IPS DF 6.9 (cell line): Measurements from ENCODE around the gene RMND1.

Experiments
- DNase-seq: peaks from one replicate; pipeline ENCODE4 v3.0.0-alpha.2; 2013; ENCODE audit warnings: low read depth, low spot score
- H3K27ac ChIP-seq: one replicate; pipeline ENCODE4 v1.5.1; 2013; ENCODE audit warnings: low read length, control low read depth
- H3K27me3 ChIP-seq: 2 replicates; pipeline ENCODE4 v1.6.1; 2013; ENCODE audit warnings: mild to moderate bottlenecking, low read length; ENCODE audit not compliant: control insufficient read depth, insufficient read depth
- H3K36me3 ChIP-seq: 2 replicates; pipeline ENCODE4 v1.6.1; 2013; ENCODE audit warnings: low read length; ENCODE audit not compliant: control insufficient read depth, insufficient read depth
- H3K4me1 ChIP-seq: 2 replicates; pipeline ENCODE4 v1.6.1; 2013; ENCODE audit warnings: low read length; ENCODE audit not compliant: control insufficient read depth, insufficient read depth
- H3K4me3 ChIP-seq: 2 replicates; pipeline ENCODE4 v1.5.1; 2013; ENCODE audit warnings: mild to moderate bottlenecking, low read length
- H3K9me3 ChIP-seq: 2 replicates; pipeline ENCODE4 v1.6.1; 2013; ENCODE audit warnings: low read length, inconsistent platforms; ENCODE audit not compliant: control insufficient read depth, insufficient read depth
- WGBS: extraction: QIAGEN DNeasy Blood & Tissue Kit; methylation state at CpG from one replicate; pipeline ENCODE4 v1.1.7; 2013; ENCODE audit warnings: mixed read lengths, missing lambda C conversion rate; ENCODE audit not compliant: insufficient read length, insufficient coverage; 5-methylcytosine and 5-hydroxymethylcytosine counted together

The RMND1 gene

DNA sequence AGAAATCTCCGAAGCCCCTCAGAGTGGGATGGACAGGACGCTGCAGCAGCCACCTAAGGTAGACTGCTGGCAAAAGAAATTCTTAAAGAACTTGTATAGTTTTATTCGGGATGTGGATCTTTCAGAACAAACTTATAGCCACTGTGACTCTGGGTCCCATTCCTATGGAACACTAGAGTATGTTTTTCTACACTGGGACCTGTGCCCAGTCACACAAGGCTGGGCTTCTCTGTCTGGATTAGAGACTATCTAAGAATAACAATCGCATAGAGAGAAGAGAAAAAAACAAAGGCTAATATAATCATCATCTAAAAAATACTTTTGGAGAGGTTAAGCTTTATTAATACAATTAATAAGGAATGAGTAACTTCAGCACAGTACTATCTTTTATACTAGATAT is 28.9 kb downstream of the RMND1 start:
- H3K27ac ChIP-seq = no peak overlapping the region
- H3K9me3 ChIP-seq = no peaks in the 10 kb centered on the region
- H3K36me3 ChIP-seq = no peaks in the 10 kb centered on the region; the same call in 1 of the 2 replicates
- DNase-seq = no peak
- H3K4me1 ChIP-seq = no peaks in the 10 kb centered on the region
- H3K4me3 ChIP-seq = no peak overlapping the region
- no CpG with 5 or more reads among the region's 4 CpGs for WGBS
- no peaks in the 10 kb centered on the region for H3K27me3 ChIP-seq

DNA sequence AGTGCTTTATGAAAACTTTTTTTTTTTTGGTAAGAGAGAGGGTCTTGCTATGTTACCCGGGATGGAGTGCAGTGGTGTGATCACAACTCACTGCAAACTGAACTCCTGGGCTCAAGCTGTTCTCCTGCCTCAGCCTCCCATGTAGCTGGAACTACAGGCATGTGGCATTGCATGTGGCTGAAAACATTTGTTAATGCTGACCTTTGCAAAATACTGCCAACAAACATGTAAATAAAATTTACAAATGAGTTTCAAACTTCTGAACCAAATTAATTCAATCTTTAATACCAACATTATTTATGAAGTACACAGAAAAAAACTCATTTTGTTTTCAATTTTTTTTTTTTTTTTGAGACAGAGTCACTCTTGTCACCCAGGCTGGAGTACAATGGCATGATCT is 34.4 kb downstream of the RMND1 start:
- Histone ChIP-seq H3K9me3 (no peaks in the 10 kb centered on the region), H3K27ac (no peak overlapping the region), H3K4me3 (no peak overlapping the region), H3K27me3 (no peaks in the 10 kb centered on the region), H3K4me1 (no peaks in the 10 kb centered on the region), H3K36me3 (peaks cover 8% of the 10 kb centered on the region; the same call in 1 of the 2 replicates)
- no CpG with 5 or more reads among the region's 1 CpG for WGBS
- DNase-seq = no peak

- Histone ChIP-seq H3K27ac (no peak overlapping the region), H3K36me3 (peaks cover 13% of the 10 kb centered on the region; the same call in 1 of the 2 replicates), H3K4me1 (no peaks in the 10 kb centered on the region), H3K4me3 (no peak overlapping the region), H3K9me3 (no peaks in the 10 kb centered on the region), H3K27me3 (no peaks in the 10 kb centered on the region)
- 100% methylated on average over 1 of the region's 3 CpGs for WGBS
- DNase-seq = no peak
Observed at GRCh38 chr6:151414641-151415260, 37.2 kb downstream of the RMND1 start.

DNA sequence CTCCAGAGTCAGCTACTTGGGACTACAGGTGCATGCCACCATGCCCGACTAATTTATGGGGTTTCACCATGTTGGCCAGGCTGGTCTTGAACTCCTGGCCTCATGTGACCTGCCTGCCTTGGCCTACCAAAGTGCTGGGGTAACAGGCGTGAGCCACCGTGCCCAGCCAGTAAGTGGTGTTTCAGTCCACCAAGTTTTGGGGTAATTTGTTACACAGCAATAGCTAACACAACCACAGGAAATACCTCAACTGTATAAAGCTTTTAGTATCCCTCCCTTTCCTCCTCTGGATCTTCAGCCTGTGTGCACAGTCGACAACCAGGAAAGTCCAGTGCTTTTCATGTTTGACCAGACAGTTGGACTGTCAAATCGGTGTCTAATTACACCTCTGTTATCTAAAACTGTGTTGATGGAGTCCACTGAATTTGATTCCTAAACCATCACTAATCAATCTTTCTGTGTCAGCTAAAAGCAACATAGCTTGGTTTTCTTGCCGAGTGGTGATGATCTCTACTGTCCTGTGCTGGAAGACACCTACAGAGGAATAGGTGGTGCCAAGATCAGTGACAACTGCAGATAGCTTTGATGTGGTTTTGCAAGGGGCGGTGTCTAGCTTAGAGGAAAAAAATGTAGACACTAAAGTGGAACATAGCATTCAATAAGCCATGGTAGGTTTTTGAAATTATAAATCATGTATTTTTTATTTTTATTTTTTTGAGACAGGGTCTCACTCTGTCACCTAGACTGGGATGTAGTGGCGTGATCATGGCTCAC is 38.4 kb downstream of the RMND1 start:
- no peaks in the 10 kb centered on the region for H3K27me3 ChIP-seq
- H3K36me3 ChIP-seq = peaks cover 13% of the 10 kb centered on the region; the same call in 1 of the 2 replicates
- no CpG with 5 or more reads among the region's 8 CpGs for WGBS
- no peak for DNase-seq
- no peaks in the 10 kb centered on the region for H3K9me3 ChIP-seq
- H3K4me1 ChIP-seq = no peaks in the 10 kb centered on the region
- H3K4me3 ChIP-seq = no peak overlapping the region
- H3K27ac ChIP-seq = no peak overlapping the region

DNA sequence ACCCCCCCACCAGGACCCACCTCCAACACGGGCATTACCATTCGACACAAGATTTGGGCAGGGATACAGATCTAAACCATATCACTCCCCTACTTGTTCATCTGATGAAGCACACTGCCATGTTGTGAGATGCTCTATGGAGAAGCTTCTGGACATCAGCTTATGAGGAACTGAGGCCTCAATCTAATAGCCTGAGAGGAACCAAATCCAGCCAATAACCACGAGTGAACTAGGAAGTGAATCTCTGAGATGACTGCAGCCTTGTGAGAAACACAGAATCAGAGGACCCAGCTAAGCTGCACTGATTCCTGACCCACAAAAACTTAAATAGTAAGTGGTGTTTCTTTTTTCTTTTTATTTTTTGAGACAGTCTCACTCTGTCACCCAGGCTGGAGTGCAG is 39.0 kb downstream of the RMND1 start:
- Histone ChIP-seq H3K4me3 (no peak overlapping the region), H3K36me3 (peaks cover 13% of the 10 kb centered on the region; the same call in 1 of the 2 replicates), H3K27me3 (no peaks in the 10 kb centered on the region), H3K4me1 (no peaks in the 10 kb centered on the region), H3K9me3 (no peaks in the 10 kb centered on the region), H3K27ac (no peak overlapping the region)
- no peak for DNase-seq
- no CpG with 5 or more reads among the region's 3 CpGs for WGBS

GRCh38 chr6:151409679-151410078 is 42.2 kb downstream of the RMND1 start:
- H3K4me1 ChIP-seq = no peaks in the 10 kb centered on the region
- H3K4me3 ChIP-seq = no peak overlapping the region
- no CpG with 5 or more reads among the region's 7 CpGs for whole genome bisulfite sequencing
- H3K27ac ChIP-seq = no peak overlapping the region
- H3K9me3 ChIP-seq = no peaks in the 10 kb centered on the region
- no peak for DNase-seq
- peaks cover 13% of the 10 kb centered on the region; the same call in 1 of the 2 replicates for H3K36me3 ChIP-seq
- no peaks in the 10 kb centered on the region for H3K27me3 ChIP-seq

GRCh38 chr6:151409260-151409659 is 42.7 kb downstream of the RMND1 start:
- no peaks in the 10 kb centered on the region for H3K9me3 ChIP-seq
- H3K27me3 ChIP-seq = no peaks in the 10 kb centered on the region
- no peak for DNase-seq
- no peak overlapping the region for H3K27ac ChIP-seq
- H3K36me3 ChIP-seq = peaks cover 13% of the 10 kb centered on the region; the same call in 1 of the 2 replicates
- no CpG with 5 or more reads among the region's 2 CpGs for WGBS
- H3K4me3 ChIP-seq = no peak overlapping the region
- no peaks in the 10 kb centered on the region for H3K4me1 ChIP-seq

DNA sequence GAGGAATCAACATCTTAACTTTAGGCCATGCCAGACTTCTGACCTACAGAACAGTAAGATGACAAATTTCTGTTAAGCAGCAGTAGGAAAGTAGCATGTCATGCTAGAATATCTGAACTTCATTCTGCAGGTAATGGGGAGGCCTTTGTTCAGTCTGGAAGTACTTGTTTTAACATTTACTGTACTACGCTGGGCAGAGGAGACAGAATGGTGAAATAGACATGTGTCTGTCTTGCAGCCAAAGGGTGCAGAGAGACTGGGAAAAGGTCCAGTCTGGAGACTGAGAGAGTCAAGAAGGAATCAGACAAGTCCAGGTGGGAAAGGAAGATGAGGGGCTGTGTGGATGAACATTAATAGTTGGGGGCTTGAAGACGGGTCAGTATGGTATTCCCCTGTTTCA is 43.1 kb downstream of the RMND1 start:
- no CpG with 5 or more reads among the region's 2 CpGs for WGBS
- H3K4me1 ChIP-seq = no peaks in the 10 kb centered on the region
- H3K27me3 ChIP-seq = no peaks in the 10 kb centered on the region
- peaks cover 13% of the 10 kb centered on the region; the same call in 1 of the 2 replicates for H3K36me3 ChIP-seq
- DNase-seq = no peak
- H3K4me3 ChIP-seq = no peak overlapping the region
- H3K27ac ChIP-seq = no peak overlapping the region
- H3K9me3 ChIP-seq = no peaks in the 10 kb centered on the region

DNA sequence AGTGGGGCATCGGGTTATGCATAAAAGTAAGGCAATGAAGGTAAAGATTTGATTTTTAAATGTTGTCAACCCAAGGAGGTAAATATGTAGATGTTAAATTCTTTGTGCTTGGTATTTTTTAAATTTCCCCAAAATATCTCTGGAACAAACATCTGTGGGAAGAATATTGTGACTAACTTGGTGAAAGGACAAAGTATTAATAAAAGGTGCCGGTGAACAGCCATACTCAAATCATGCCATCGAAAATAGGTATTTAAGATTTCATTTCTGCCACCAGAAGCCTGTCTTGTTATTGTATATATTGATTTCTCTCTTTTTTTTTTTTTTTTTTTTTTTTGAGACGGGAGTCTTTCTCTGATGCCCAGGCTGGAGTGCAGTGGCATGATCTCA is 48.0 kb downstream of the RMND1 start:
- no peak overlapping the region for H3K27ac ChIP-seq
- no peak overlapping the region for H3K4me3 ChIP-seq
- peaks cover 3% of the 10 kb centered on the region; the same call in 1 of the 2 replicates for H3K36me3 ChIP-seq
- H3K4me1 ChIP-seq = no peaks in the 10 kb centered on the region
- 100% methylated on average over 1 of the region's 4 CpGs for WGBS
- no peaks in the 10 kb centered on the region for H3K27me3 ChIP-seq
- DNase-seq = no peak
- H3K9me3 ChIP-seq = no peaks in the 10 kb centered on the region

GRCh38 chr6:151402228-151402627 is 49.7 kb downstream of the RMND1 start:
- WGBS = no CpG with 5 or more reads among the region's 1 CpG
- Histone ChIP-seq H3K4me1 (no peaks in the 10 kb centered on the region), H3K9me3 (no peaks in the 10 kb centered on the region), H3K36me3 (peaks cover 3% of the 10 kb centered on the region; the same call in 1 of the 2 replicates), H3K27ac (no peak overlapping the region), H3K27me3 (no peaks in the 10 kb centered on the region), H3K4me3 (no peak overlapping the region)
- no peak for DNase-seq
